Measurements from ENCODE around the gene NSUN5.
"Not testable (repeated sequence)": the region's sequence is repeated elsewhere in the genome, so short reads cannot be mapped to it uniquely, and the experiment has no call there.

NSUN5 gene

GRCh38 chr7:73338321-73338720 lies 29.7 kb upstream of the NSUN5 start:
- Mint-ChIP-seq H3K9me3 (no peaks in the 10 kb centered on the region), H3K4me3 (no peak overlapping the region), H3K27ac (no peak overlapping the region), H3K4me1 (ENCODE audit: low read depth) (no peaks in the 10 kb centered on the region), H3K36me3 (ENCODE audit: low read depth) (no peaks in the 10 kb centered on the region), H3K27me3 (no peaks in the 10 kb centered on the region)

GRCh38 chr7:73332447-73332846 lies 23.8 kb upstream of the NSUN5 start:
- H3K36me3 Mint-ChIP-seq (ENCODE audit: low read depth) = no peaks in the 10 kb centered on the region
- peaks cover 4% of the 10 kb centered on the region for H3K27me3 Mint-ChIP-seq
- H3K9me3 Mint-ChIP-seq = no peaks in the 10 kb centered on the region
- no peak overlapping the region for H3K4me3 Mint-ChIP-seq
- H3K4me1 Mint-ChIP-seq (ENCODE audit: low read depth) = no peaks in the 10 kb centered on the region
- no peak overlapping the region for H3K27ac Mint-ChIP-seq

GRCh38 chr7:73330772-73331171 lies 22.1 kb upstream of the NSUN5 start:
- Mint-ChIP-seq H3K9me3 (no peaks in the 10 kb centered on the region), H3K4me1 (ENCODE audit: low read depth) (no peaks in the 10 kb centered on the region), H3K27ac (no peak overlapping the region), H3K27me3 (peaks cover 4% of the 10 kb centered on the region), H3K36me3 (ENCODE audit: low read depth) (no peaks in the 10 kb centered on the region), H3K4me3 (no peak overlapping the region)

- H3K27me3 Mint-ChIP-seq = peaks cover 4% of the 10 kb centered on the region
- H3K36me3 Mint-ChIP-seq (ENCODE audit: low read depth) = no peaks in the 10 kb centered on the region
- H3K4me3 Mint-ChIP-seq = no peak overlapping the region
- no peaks in the 10 kb centered on the region for H3K9me3 Mint-ChIP-seq
- no peak overlapping the region for H3K27ac Mint-ChIP-seq
- no peaks in the 10 kb centered on the region for H3K4me1 Mint-ChIP-seq (ENCODE audit: low read depth)
Observed at GRCh38 chr7:73329861-73330581, 21.4 kb upstream of the NSUN5 start.

GRCh38 chr7:73328696-73329095 lies 20.1 kb upstream of the NSUN5 start:
- peaks cover 4% of the 10 kb centered on the region for H3K27me3 Mint-ChIP-seq
- peaks cover 7% of the 10 kb centered on the region for H3K4me1 Mint-ChIP-seq (ENCODE audit: low read depth)
- no peak overlapping the region for H3K27ac Mint-ChIP-seq
- no peak overlapping the region for H3K4me3 Mint-ChIP-seq
- H3K36me3 Mint-ChIP-seq (ENCODE audit: low read depth) = no peaks in the 10 kb centered on the region
- H3K9me3 Mint-ChIP-seq = no peaks in the 10 kb centered on the region

- H3K27ac Mint-ChIP-seq; H3K36me3 Mint-ChIP-seq (ENCODE audit: low read depth); H3K9me3 Mint-ChIP-seq; H3K27me3 Mint-ChIP-seq; H3K4me3 Mint-ChIP-seq: not testable (repeated sequence)
- peaks cover 10% of the 10 kb centered on the region for H3K4me1 Mint-ChIP-seq (ENCODE audit: low read depth)
Observed at GRCh38 chr7:73327922-73328321, 19.3 kb upstream of the NSUN5 start, which contains the start of the genes FKBP6 and TRIM50. Gene FKBP6, plus strand, starts transcription at chr7:73328161. Its CDS starts 268 bp downstream, at chr7:73328429. Gene TRIM50, minus strand, starts transcription at chr7:73328082. Its CDS starts 3,295 bp downstream, at chr7:73324787.

- not testable (repeated sequence) for H3K9me3 Mint-ChIP-seq; H3K27me3 Mint-ChIP-seq; H3K27ac Mint-ChIP-seq; H3K4me3 Mint-ChIP-seq; H3K36me3 Mint-ChIP-seq (ENCODE audit: low read depth)
- peaks cover 10% of the 10 kb centered on the region for H3K4me1 Mint-ChIP-seq (ENCODE audit: low read depth)
Observed at GRCh38 chr7:73327449-73327848, 18.8 kb upstream of the NSUN5 start.

GRCh38 chr7:73325424-73325823 lies 16.8 kb upstream of the NSUN5 start:
- peaks cover 10% of the 10 kb centered on the region for H3K4me1 Mint-ChIP-seq (ENCODE audit: low read depth)
- not testable (repeated sequence) for H3K27me3 Mint-ChIP-seq; H3K9me3 Mint-ChIP-seq; H3K27ac Mint-ChIP-seq; H3K4me3 Mint-ChIP-seq; H3K36me3 Mint-ChIP-seq (ENCODE audit: low read depth)

- H3K4me1 Mint-ChIP-seq (ENCODE audit: low read depth) = peaks cover 10% of the 10 kb centered on the region
- not testable (repeated sequence) for H3K27me3 Mint-ChIP-seq; H3K9me3 Mint-ChIP-seq; H3K27ac Mint-ChIP-seq; H3K36me3 Mint-ChIP-seq (ENCODE audit: low read depth)
- H3K4me3 Mint-ChIP-seq = peak overlapping the region; percentile 41
Observed at GRCh38 chr7:73324081-73324845, 15.6 kb upstream of the NSUN5 start.

GRCh38 chr7:73323434-73324080 lies 14.9 kb upstream of the NSUN5 start:
- H3K27me3 Mint-ChIP-seq; H3K36me3 Mint-ChIP-seq (ENCODE audit: low read depth); H3K27ac Mint-ChIP-seq; H3K9me3 Mint-ChIP-seq: not testable (repeated sequence)
- peaks cover 10% of the 10 kb centered on the region for H3K4me1 Mint-ChIP-seq (ENCODE audit: low read depth)
- peak overlapping the region; percentile 41 for H3K4me3 Mint-ChIP-seq

GRCh38 chr7:73320009-73320408 lies 11.4 kb upstream of the NSUN5 start:
- not testable (repeated sequence) for H3K27me3 Mint-ChIP-seq; H3K36me3 Mint-ChIP-seq (ENCODE audit: low read depth); H3K4me3 Mint-ChIP-seq; H3K27ac Mint-ChIP-seq; H3K9me3 Mint-ChIP-seq
- H3K4me1 Mint-ChIP-seq (ENCODE audit: low read depth) = peaks cover 10% of the 10 kb centered on the region

- peaks cover 10% of the 10 kb centered on the region for H3K4me1 Mint-ChIP-seq (ENCODE audit: low read depth)
- not testable (repeated sequence) for H3K27ac Mint-ChIP-seq; H3K27me3 Mint-ChIP-seq; H3K36me3 Mint-ChIP-seq (ENCODE audit: low read depth); H3K4me3 Mint-ChIP-seq; H3K9me3 Mint-ChIP-seq
Observed at GRCh38 chr7:73319541-73319940, 10.9 kb upstream of the NSUN5 start.

GRCh38 chr7:73318656-73319204 lies 10.1 kb upstream of the NSUN5 start:
- not testable (repeated sequence) for H3K4me1 Mint-ChIP-seq (ENCODE audit: low read depth); H3K4me3 Mint-ChIP-seq; H3K9me3 Mint-ChIP-seq; H3K27ac Mint-ChIP-seq; H3K36me3 Mint-ChIP-seq (ENCODE audit: low read depth); H3K27me3 Mint-ChIP-seq

- H3K4me1 Mint-ChIP-seq (ENCODE audit: low read depth) = no peaks in the 10 kb centered on the region
- no peak overlapping the region for H3K27ac Mint-ChIP-seq
Observed at GRCh38 chr7:73316521-73316920, 7.9 kb upstream of the NSUN5 start.

GRCh38 chr7:73314271-73314670 lies 5.6 kb upstream of the NSUN5 start:
- no peaks in the 10 kb centered on the region for H3K36me3 Mint-ChIP-seq (ENCODE audit: low read depth)
- H3K4me1 Mint-ChIP-seq (ENCODE audit: low read depth) = peaks cover 3% of the 10 kb centered on the region

More at GRCh38 chr7:73316521-73316920, 7.9 kb upstream of the NSUN5 start:
- H3K27me3 Mint-ChIP-seq = no peaks in the 10 kb centered on the region
- no peak overlapping the region for H3K4me3 Mint-ChIP-seq
- H3K9me3 Mint-ChIP-seq = no peaks in the 10 kb centered on the region
- H3K36me3 Mint-ChIP-seq (ENCODE audit: low read depth) = no peaks in the 10 kb centered on the region

More at GRCh38 chr7:73314271-73314670, 5.6 kb upstream of the NSUN5 start:
- Mint-ChIP-seq H3K4me3 (no peak overlapping the region), H3K9me3 (no peaks in the 10 kb centered on the region), H3K27ac (no peak overlapping the region), H3K27me3 (no peaks in the 10 kb centered on the region)

All from stimulated activated naive CD8-positive, alpha-beta T cell treated with anti-CD3 and anti-CD28 coated beads, Interleukin-15, Interleukin-2, amounts not matched to agents 100 ng/mL and 50 ng/mL, for 24 hours (primary cell).